ENCODE measurements around the gene SAT2. TPM values are rescaled to one million over a fixed set of nuclear protein-coding genes. Genes with fewer than 3 reads are reported as not detected.

The SAT2 gene
- total RNA-seq, 2 donors from 2014 or later, result 25.5 to 62.7 TPM

GRCh38 chr17:7590743-7591142 lies 36.9 kb downstream of the SAT2 start:
- Mint-ChIP-seq H3K36me3 (ENCODE audit: low read depth) (peaks cover 72% of the 10 kb centered on the region), H3K9me3 (no peaks in the 10 kb centered on the region), H3K27me3 (no peaks in the 10 kb centered on the region), H3K4me3 (no peak overlapping the region), H3K4me1 (peaks cover 1% of the 10 kb centered on the region), H3K27ac (peak overlapping the region; percentile 78)
- ATAC-seq (replicated peaks), result no peak

- Mint-ChIP-seq H3K9me3 (no peaks in the 10 kb centered on the region), H3K4me1 (peaks cover 4% of the 10 kb centered on the region), H3K27me3 (no peaks in the 10 kb centered on the region), H3K36me3 (ENCODE audit: low read depth) (peaks cover 71% of the 10 kb centered on the region), H3K27ac (peak within 1 kb of the TSS; percentile 78), H3K4me3 (no peak within 1 kb of the TSS)
- ATAC-seq (replicated peaks), result no peak
These were observed 37.5 kb downstream of the SAT2 start, which contains the start of gene SOX15 for GRCh38 chr17:7589891-7590691. Gene SOX15 (minus strand): TSS chr17:7590094. CDS start chr17:7589676, 418 bp downstream.

GRCh38 chr17:7589204-7589868 lies 38.3 kb downstream of the SAT2 start:
- H3K36me3 Mint-ChIP-seq (ENCODE audit: low read depth), result peaks cover 72% of the 10 kb centered on the region
- H3K4me1 Mint-ChIP-seq, result peaks cover 8% of the 10 kb centered on the region
- H3K27me3 Mint-ChIP-seq, result no peaks in the 10 kb centered on the region
- peak; percentile 84 for ATAC-seq (replicated peaks)
- H3K9me3 Mint-ChIP-seq, result no peaks in the 10 kb centered on the region
- H3K4me3 Mint-ChIP-seq, result no peak overlapping the region
- no peak overlapping the region for H3K27ac Mint-ChIP-seq

GRCh38 chr17:7588553-7589203 lies 38.9 kb downstream of the SAT2 start:
- Mint-ChIP-seq H3K4me3 (no peak overlapping the region), H3K4me1 (peaks cover 8% of the 10 kb centered on the region), H3K27ac (no peak overlapping the region), H3K27me3 (no peaks in the 10 kb centered on the region), H3K9me3 (no peaks in the 10 kb centered on the region), H3K36me3 (ENCODE audit: low read depth) (peaks cover 72% of the 10 kb centered on the region)
- no peak for ATAC-seq (replicated peaks)

GRCh38 chr17:7587420-7588151 lies 40.0 kb downstream of the SAT2 start:
- no peak for ATAC-seq (replicated peaks)
- Mint-ChIP-seq H3K27ac (peak overlapping the region; percentile 43), H3K4me1 (peaks cover 8% of the 10 kb centered on the region), H3K4me3 (no peak overlapping the region), H3K27me3 (no peaks in the 10 kb centered on the region), H3K9me3 (no peaks in the 10 kb centered on the region), H3K36me3 (ENCODE audit: low read depth) (peaks cover 68% of the 10 kb centered on the region)

GRCh38 chr17:7586673-7587419 lies 40.8 kb downstream of the SAT2 start:
- no peak overlapping the region for H3K4me3 Mint-ChIP-seq
- peak overlapping the region; percentile 43 for H3K27ac Mint-ChIP-seq
- no peaks in the 10 kb centered on the region for H3K27me3 Mint-ChIP-seq
- H3K4me1 Mint-ChIP-seq, result peaks cover 8% of the 10 kb centered on the region
- H3K9me3 Mint-ChIP-seq, result no peaks in the 10 kb centered on the region
- peaks cover 61% of the 10 kb centered on the region for H3K36me3 Mint-ChIP-seq (ENCODE audit: low read depth)
- ATAC-seq (replicated peaks), result no peak

- peak; percentile 78 for ATAC-seq (replicated peaks)
- peaks cover 77% of the 10 kb centered on the region for H3K36me3 Mint-ChIP-seq (ENCODE audit: low read depth)
- H3K4me1 Mint-ChIP-seq, result peaks cover 33% of the 10 kb centered on the region
- no peaks in the 10 kb centered on the region for H3K9me3 Mint-ChIP-seq
- peak within 1 kb of the TSS; percentile 94 for H3K27ac Mint-ChIP-seq
- H3K4me3 Mint-ChIP-seq, result peak within 1 kb of the TSS; percentile 96
- H3K27me3 Mint-ChIP-seq, result no peaks in the 10 kb centered on the region
These were observed 44.1 kb downstream of the SAT2 start, which contains the start of gene MPDU1 for GRCh38 chr17:7583253-7584109. Gene MPDU1 (plus strand): TSS chr17:7583852. CDS start chr17:7583863, 11 bp downstream.

- Mint-ChIP-seq H3K36me3 (ENCODE audit: low read depth) (peaks cover 78% of the 10 kb centered on the region), H3K27me3 (no peaks in the 10 kb centered on the region), H3K4me1 (peaks cover 39% of the 10 kb centered on the region), H3K27ac (peak overlapping the region; percentile 94), H3K9me3 (no peaks in the 10 kb centered on the region), H3K4me3 (peak overlapping the region; percentile 96)
- no peak for ATAC-seq (replicated peaks)
These were observed 45.0 kb downstream of the SAT2 start for GRCh38 chr17:7582396-7583252.

- H3K4me1 Mint-ChIP-seq, result peaks cover 48% of the 10 kb centered on the region
- H3K27ac Mint-ChIP-seq, result peak overlapping the region; percentile 95
- H3K27me3 Mint-ChIP-seq, result no peaks in the 10 kb centered on the region
- no peaks in the 10 kb centered on the region for H3K9me3 Mint-ChIP-seq
- ATAC-seq (replicated peaks), result no peak
- H3K36me3 Mint-ChIP-seq (ENCODE audit: low read depth), result peaks cover 86% of the 10 kb centered on the region
- peak overlapping the region; percentile 96 for H3K4me3 Mint-ChIP-seq
These were observed 46.7 kb downstream of the SAT2 start for GRCh38 chr17:7580604-7581575.

- peak; percentile 3 for ATAC-seq (replicated peaks)
- H3K9me3 Mint-ChIP-seq, result no peaks in the 10 kb centered on the region
- no peaks in the 10 kb centered on the region for H3K27me3 Mint-ChIP-seq
- H3K36me3 Mint-ChIP-seq (ENCODE audit: low read depth), result peaks cover 88% of the 10 kb centered on the region
- peaks cover 44% of the 10 kb centered on the region for H3K4me1 Mint-ChIP-seq
- peak overlapping the region; percentile 96 for H3K4me3 Mint-ChIP-seq
- H3K27ac Mint-ChIP-seq, result peak overlapping the region; percentile 95
These were observed 47.6 kb downstream of the SAT2 start for GRCh38 chr17:7579834-7580603.
